WI38 (cell line): ENCODE results near the gene MMP10.

Experiments
- H3K4me3 ChIP-seq: 2 replicates; pipeline ENCODE4 v1.5.1; 2011; ENCODE audit warnings: low read depth, mild to moderate bottlenecking, control low read depth, low read length
- CTCF ChIP-seq: IDR thresholded peaks from 2 replicates; pipeline ENCODE4 v1.5.1; 2012; ENCODE audit warnings: low read depth, mild to moderate bottlenecking, control low read depth, low read length

The MMP10 gene

GRCh38 chr11:102724904-102725500 is 55.4 kb downstream of the MMP10 start, which contains the start of gene MMP8:
TSS of gene MMP8 (minus strand) at chr11:102724954. CDS start at chr11:102724855, 99 bp downstream.
- no peak within 1 kb of the TSS for H3K4me3 ChIP-seq
- no peak for TF ChIP-seq CTCF

GRCh38 chr11:102722821-102723220 is 57.6 kb downstream of the MMP10 start:
- H3K4me3 ChIP-seq, result no peak overlapping the region
- TF ChIP-seq CTCF, result no peak
